Kidney epithelial cell (primary cell): ENCODE results near the gene IER2. TPM values are rescaled to one million over a fixed set of nuclear protein-coding genes. Genes with fewer than 3 reads are reported as not detected.
"Not testable (repeated sequence)": the region's sequence is repeated elsewhere in the genome, so short reads cannot be mapped to it uniquely, and the experiment has no call there.

Experiments
- DNase-seq: peaks from one replicate; pipeline ENCODE4 v3.0.0-alpha.2; 2010; ENCODE audit warnings: low read depth
- H3K27me3 ChIP-seq: 2 replicates; pipeline ENCODE4 v1.6.0; 2011; ENCODE audit warnings: low read length; ENCODE audit not compliant: control insufficient read depth, insufficient read depth
- H3K36me3 ChIP-seq: 2 replicates; pipeline ENCODE4 v1.5.1; 2011; ENCODE audit warnings: low read length; ENCODE audit not compliant: control insufficient read depth, insufficient read depth
- H3K4me3 ChIP-seq: 2 replicates; pipeline ENCODE4 v1.5.1; 2011; ENCODE audit warnings: low read depth, mild to moderate bottlenecking, control low read depth, low read length
- total RNA-seq: library from RNA; depleted of rRNA; stranded (reverse); fragments of >200 nt; gene quantifications from 2 replicates; pipeline ENCODE4 v1.2.3, GENCODE V29; 2015
- TF ChIP-seq, protein P1 (sequence below): IDR thresholded peaks from 2 replicates; pipeline ENCODE4 v1.5.1; 2011; ENCODE audit warnings: mild to moderate bottlenecking, moderate library complexity, low read length, control low read depth, inconsistent platforms; ENCODE audit not compliant: insufficient read depth, poor library complexity, severe bottlenecking

Gene IER2
- total RNA-seq, 1 donor from 2014 or later, result 130 TPM

DNA sequence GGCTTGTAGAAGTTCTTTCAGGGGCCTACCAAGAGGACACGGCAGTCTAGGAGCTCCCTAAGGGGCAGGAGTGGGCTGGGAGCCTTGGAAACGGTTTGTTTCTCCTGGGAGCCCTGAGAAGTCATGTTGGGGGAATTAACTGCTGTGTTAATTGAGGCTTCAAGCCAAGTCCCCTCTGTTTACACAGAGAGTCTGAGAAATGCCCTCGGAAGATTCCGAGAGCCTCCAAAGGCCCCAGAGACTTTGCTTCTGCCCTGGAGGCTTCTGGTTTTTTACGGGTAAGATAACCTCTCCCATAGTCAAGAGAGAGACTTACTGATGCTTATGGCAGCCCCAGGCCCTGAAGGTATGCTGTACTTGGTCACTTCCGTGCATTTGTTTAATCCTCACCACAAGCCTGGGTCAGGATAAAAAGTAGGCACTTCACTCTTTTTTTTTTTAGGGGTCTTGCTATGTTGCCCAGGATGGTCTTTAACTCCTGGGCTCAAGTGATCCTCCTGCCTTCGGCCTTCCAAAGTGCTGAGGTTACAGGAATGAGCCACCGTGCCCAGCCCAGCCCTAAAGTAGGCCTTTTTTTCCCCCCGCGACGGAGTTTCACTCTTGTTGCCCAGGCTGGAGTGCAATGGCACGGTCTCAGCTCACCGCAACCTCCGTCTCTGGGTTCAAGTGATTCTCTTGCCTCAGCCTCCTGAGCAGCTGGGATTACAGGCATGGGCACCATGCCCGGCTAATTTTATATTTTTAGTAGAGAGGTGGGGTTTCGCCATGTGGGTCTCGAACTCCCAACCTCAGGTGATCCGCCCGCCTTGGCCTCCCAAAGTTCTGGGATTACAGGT, 15.2 kb downstream of the IER2 start:
- TF ChIP-seq, protein P1, sequence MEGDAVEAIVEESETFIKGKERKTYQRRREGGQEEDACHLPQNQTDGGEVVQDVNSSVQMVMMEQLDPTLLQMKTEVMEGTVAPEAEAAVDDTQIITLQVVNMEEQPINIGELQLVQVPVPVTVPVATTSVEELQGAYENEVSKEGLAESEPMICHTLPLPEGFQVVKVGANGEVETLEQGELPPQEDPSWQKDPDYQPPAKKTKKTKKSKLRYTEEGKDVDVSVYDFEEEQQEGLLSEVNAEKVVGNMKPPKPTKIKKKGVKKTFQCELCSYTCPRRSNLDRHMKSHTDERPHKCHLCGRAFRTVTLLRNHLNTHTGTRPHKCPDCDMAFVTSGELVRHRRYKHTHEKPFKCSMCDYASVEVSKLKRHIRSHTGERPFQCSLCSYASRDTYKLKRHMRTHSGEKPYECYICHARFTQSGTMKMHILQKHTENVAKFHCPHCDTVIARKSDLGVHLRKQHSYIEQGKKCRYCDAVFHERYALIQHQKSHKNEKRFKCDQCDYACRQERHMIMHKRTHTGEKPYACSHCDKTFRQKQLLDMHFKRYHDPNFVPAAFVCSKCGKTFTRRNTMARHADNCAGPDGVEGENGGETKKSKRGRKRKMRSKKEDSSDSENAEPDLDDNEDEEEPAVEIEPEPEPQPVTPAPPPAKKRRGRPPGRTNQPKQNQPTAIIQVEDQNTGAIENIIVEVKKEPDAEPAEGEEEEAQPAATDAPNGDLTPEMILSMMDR, result no peak
- no peak overlapping the region for H3K4me3 ChIP-seq
- no peak for DNase-seq

DNA sequence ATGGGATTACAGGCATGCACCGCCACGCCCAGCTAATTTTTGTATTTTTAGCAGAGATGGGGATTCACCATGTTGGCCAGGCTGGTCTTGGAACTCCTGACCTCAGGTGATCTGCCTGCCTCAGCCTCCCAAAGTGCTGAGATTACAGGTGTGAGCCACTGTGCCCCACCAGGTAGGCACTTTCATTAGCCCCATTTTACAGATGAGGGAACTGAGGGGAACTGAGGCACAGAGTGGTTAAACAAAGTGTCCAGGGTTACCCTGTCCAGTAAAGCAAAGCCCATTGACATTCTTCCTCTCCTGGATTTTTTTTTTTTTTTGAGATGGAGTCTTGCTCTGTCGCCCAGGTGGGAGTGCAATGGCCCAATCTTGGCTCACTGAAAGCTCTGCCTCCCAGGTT, 15.9 kb downstream of the IER2 start:
- H3K36me3 ChIP-seq, H3K4me3 ChIP-seq, DNase-seq, H3K27me3 ChIP-seq: not testable (repeated sequence)

More for the DNA sequence above, 15.2 kb downstream of the IER2 start:
- Histone ChIP-seq H3K36me3 (no peaks in the 10 kb centered on the region), H3K27me3 (no peaks in the 10 kb centered on the region)

DNA sequence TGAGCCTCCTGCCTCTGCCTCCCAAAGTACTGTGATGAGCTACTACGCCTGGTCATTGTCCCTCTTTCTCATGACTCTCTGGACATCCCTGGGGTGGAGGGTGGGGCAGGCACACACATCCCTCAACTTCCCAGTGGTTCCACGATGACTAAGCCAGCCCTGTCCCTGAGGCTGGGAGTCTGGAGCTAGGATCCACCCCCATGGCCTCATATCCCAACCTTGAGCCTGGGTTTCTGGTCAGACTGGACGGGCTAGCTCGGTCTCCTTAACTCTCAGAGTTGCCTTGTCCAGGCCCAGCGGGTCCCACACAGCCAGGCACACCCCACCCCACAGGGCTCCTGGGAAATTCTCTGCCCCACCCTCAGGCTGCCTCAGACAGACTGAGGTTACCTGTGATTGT, 19.6 kb downstream of the IER2 start:
- TF ChIP-seq, protein P1, result no peak
- Histone ChIP-seq H3K36me3 (no peaks in the 10 kb centered on the region), H3K27me3 (no peaks in the 10 kb centered on the region), H3K4me3 (no peak overlapping the region)
- DNase-seq, result no peak

GRCh38 chr19:13171146-13171545, 20.9 kb downstream of the IER2 start:
- Histone ChIP-seq H3K4me3 (no peak overlapping the region), H3K36me3 (no peaks in the 10 kb centered on the region), H3K27me3 (no peaks in the 10 kb centered on the region)
- TF ChIP-seq, protein P1, result no peak
- no peak for DNase-seq

DNA sequence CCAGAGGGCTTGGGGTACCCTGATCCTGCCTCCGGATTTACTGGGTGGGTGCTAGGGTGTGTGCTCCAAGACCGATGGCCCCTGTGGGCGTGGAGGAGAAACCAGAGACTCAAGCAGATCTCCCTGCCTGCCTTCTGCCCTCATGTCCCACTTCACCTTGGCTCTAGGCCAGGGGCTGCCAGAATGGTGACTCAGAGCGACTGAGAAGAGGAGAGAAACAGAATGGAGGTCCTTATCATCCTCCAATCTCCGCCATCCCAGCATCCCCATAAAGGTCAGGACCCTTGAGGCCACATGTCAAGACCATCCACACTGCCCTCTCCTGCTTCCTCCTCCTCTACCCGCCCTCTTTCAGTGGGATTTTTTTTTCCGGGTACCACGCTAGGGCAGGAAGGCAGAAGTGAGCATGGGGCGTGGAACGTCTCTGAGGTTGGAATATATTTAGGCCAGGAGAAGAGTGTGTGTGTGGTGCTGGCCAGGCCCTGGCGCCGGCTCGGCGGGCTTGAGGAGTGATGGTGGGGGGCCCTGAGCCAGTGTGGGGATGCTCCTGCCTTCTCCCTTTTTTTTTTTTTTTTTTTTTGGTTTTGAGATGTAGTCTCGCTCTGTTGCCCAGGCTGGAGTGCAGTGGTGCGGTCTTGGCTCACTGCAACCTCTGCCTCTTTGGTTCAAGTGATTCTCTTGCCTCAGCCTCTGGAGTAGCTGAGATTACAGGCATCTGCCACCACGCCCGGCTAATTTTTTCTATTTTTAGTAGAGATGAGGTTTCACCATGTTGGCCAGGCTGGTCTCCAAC, 22.3 kb downstream of the IER2 start:
- no peaks in the 10 kb centered on the region for H3K36me3 ChIP-seq
- no peak for DNase-seq
- H3K27me3 ChIP-seq, result no peaks in the 10 kb centered on the region
- TF ChIP-seq, protein P1, result no peak
- no peak overlapping the region for H3K4me3 ChIP-seq

- DNase-seq, result no peak
- H3K36me3 ChIP-seq, result no peaks in the 10 kb centered on the region
- H3K4me3 ChIP-seq, result no peak overlapping the region
- no peaks in the 10 kb centered on the region for H3K27me3 ChIP-seq
- TF ChIP-seq, protein P1, result no peak
Observed at GRCh38 chr19:13173139-13173737, 23.0 kb downstream of the IER2 start.
